Astrocyte (in vitro differentiated cells and primary cell): Measurements from ENCODE around the gene BRICD5.

Experiments used
- EZH2 ChIP-seq: IDR thresholded peaks from 2 replicates; pipeline ENCODE4 v1.6.1; 2012; ENCODE audit warnings: mild to moderate bottlenecking, low read length, inconsistent platforms; ENCODE audit not compliant: insufficient read depth
- TF ChIP-seq, protein P1 (sequence below): IDR thresholded peaks from 2 replicates; pipeline ENCODE4 v1.5.1; 2011; ENCODE audit warnings: low read depth, mild to moderate bottlenecking, inconsistent platforms, low read length, moderate library complexity; ENCODE audit not compliant: insufficient read depth

GRCh38 chr16:2184346-2184745 is 26.3 kb downstream of the BRICD5 start:
- TF ChIP-seq, protein P1, sequence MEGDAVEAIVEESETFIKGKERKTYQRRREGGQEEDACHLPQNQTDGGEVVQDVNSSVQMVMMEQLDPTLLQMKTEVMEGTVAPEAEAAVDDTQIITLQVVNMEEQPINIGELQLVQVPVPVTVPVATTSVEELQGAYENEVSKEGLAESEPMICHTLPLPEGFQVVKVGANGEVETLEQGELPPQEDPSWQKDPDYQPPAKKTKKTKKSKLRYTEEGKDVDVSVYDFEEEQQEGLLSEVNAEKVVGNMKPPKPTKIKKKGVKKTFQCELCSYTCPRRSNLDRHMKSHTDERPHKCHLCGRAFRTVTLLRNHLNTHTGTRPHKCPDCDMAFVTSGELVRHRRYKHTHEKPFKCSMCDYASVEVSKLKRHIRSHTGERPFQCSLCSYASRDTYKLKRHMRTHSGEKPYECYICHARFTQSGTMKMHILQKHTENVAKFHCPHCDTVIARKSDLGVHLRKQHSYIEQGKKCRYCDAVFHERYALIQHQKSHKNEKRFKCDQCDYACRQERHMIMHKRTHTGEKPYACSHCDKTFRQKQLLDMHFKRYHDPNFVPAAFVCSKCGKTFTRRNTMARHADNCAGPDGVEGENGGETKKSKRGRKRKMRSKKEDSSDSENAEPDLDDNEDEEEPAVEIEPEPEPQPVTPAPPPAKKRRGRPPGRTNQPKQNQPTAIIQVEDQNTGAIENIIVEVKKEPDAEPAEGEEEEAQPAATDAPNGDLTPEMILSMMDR = no peak
- no peak for TF ChIP-seq EZH2
